ENCODE results near the gene CDKL2.

- TF ChIP-seq ZNF274 (IDR thresholded peaks at IDR 0.05; ENCODE audit: borderline replicate concordance, extremely low read depth, low read length) (no peak), ATF3 (IDR thresholded peaks at IDR 0.05; ENCODE audit: insufficient read depth, low read depth, low read length) (no peak), POLR2A (IDR thresholded peaks at IDR 0.05; ENCODE audit: control extremely low read depth in 1 of 2, low read depth in 2 of 2, low read length in 2 of 2) (no peak), EZH2 (IDR thresholded peaks at IDR 0.05; ENCODE audit: low read depth, low read length, severe bottlenecking) (no peak), EP300 (IDR thresholded peaks at IDR 0.05; ENCODE audit: borderline replicate concordance in 1 of 2, low read depth in 2 of 2, low read length in 2 of 2) (no peak), MAFK (IDR thresholded peaks at IDR 0.05; ENCODE audit: low read depth, low read length) (no peak), YY1 (IDR thresholded peaks at IDR 0.05; ENCODE audit: low read depth, low read length) (no peak), CTCF (IDR thresholded peaks at IDR 0.05; ENCODE audit: control extremely low read depth in 1 of 3, insufficient read depth in 1 of 3, low read depth in 1 of 3, low read length in 3 of 3) (no peak), SRF (IDR thresholded peaks at IDR 0.05; ENCODE audit: low read depth, low read length) (no peak)
Measured at GRCh38 chr4:75596061-75596460, 34.3 kb downstream of the CDKL2 start.

Data from H1 (cell line).